ENCODE results near the gene TBATA.

Gene TBATA

DNA sequence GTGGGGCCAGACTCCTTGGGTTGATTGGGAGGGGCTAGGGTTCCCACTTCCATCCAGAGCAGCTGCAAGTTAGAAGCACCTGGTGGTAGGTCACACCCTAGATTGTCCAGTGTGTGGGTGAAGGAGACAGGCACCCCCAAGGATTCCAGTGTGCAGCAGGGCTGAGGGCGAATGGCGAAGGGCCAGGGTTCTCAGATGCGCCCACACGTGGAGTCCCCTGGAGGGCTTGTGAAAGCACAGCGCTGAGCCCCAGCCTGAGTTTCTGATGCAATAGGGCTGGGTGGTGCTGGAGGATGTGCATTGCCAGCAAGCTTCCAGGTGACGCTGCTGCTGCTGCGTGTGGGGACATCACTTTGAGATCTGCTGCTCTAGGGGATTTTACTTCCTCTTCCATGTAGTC is 25.4 kb downstream of the TBATA start:
- peak; percentile 4 for DNase-seq

DNA sequence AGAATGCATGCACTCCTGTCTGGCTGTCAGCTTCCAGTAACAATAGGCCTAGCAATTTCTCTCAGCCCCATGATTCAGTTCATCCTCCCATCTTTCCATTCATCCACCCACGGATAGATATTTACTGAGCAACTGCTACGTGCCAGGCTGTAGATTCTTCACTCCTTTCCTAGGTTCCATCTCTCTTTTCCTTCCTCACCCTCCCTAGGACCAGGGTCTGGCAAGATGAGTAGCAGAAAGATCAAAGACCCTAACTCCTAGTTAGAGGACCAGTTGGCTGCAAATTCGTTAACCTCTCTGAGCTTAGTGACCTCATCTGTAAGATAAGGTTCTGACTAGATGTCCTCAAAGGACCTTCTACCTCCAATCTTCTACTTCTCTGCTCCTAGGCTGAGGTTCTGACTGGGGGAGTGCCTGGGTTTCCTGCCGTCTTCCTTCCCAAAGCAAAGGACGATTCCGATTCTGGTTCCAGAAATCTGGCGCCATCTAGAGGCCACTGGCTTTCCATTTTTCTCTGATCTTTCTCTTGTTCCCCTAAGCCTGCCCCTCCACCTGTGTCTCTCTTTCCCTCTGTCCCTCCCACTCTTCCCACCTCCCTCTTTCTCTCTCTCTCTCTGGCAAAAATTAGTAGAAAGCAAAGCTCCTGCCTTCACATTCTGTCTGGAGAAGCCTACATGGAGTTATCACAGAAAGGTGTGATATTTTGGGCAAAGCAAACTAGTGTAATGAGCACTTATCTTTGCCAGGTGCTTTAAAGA is 26.2 kb downstream of the TBATA start:
- DNase-seq = peak; percentile 65

DNA sequence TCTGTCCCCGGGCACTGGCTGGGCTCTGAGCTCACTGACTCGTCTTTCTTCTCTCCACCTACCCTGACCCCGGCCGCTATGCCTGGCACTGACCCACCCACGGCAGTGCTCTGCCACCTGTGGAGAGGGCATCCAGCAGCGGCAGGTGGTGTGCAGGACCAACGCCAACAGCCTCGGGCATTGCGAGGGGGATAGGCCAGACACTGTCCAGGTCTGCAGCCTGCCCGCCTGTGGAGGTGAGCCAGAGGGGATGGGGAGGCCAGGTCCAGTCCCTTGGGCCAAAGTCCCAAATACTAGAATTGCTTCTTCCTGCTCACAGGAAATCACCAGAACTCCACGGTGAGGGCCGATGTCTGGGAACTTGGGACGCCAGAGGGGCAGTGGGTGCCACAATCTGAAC is 27.3 kb downstream of the TBATA start:
- DNase-seq = no peak

DNA sequence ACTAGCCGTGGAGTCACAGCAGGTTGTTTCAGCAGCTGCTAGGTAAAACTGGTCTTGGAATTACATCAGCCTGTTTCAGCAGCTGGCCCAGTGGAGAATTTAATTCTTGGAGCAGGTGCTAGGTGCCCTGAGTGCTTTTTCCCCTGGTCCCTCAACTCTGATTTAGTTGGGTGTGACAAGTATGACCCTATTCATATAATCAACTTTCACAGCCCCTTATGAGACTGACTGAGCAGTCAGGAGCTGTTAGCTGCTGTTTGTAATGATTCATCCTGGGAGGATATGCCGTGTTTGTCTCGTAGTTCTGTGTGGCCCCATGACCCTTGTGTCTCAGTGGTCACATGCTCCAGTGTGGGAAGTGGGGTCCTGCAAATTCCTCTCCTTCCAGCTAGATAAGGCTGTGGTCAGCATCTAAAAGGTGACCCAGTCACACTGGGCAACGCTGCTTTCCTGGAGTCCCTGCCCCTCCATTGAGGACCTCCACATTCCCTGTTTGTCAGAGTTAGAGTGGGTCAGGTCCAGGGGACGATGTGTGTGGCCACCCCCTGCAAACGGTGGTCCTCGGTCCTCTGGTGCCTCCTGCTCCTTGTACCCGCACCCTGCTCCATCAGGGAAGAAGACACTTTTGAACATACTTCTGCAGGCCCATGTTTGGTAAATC is 28.3 kb downstream of the TBATA start:
- DNase-seq = peak; percentile 3

DNA sequence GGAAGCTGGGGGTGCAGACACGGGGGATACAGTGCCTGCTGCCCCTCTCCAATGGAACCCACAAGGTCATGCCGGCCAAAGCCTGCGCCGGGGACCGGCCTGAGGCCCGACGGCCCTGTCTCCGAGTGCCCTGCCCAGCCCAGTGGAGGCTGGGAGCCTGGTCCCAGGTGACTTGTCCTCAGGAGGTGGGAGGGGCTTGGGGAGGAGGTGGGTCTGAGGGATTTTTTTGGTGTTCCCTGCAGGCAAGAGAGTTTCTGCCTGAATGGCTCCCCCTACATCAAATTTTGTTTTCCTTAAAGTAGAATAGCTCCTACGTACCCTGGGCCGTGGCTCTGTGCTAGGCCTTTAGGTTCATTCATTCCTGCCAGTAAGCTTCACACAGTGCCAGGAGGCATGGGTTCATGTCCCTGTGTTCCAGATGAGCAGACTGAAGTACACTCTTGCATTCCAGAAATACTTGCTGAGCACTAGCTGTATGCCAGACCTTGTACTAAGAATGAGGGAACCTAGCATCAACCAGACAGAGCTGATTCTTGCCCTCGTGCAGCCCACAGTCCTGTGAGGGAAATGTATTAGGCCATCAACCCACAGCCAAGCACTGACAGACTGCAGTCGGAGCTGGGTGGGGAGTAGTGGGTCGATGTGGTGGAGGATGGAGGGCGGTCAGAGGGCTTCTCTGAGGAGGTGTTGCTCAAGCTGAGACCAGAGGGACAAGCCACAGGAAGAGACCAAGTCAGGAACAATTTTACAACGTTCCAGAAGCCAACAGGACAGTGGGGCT is 31.1 kb downstream of the TBATA start:
- no peak for DNase-seq

DNA sequence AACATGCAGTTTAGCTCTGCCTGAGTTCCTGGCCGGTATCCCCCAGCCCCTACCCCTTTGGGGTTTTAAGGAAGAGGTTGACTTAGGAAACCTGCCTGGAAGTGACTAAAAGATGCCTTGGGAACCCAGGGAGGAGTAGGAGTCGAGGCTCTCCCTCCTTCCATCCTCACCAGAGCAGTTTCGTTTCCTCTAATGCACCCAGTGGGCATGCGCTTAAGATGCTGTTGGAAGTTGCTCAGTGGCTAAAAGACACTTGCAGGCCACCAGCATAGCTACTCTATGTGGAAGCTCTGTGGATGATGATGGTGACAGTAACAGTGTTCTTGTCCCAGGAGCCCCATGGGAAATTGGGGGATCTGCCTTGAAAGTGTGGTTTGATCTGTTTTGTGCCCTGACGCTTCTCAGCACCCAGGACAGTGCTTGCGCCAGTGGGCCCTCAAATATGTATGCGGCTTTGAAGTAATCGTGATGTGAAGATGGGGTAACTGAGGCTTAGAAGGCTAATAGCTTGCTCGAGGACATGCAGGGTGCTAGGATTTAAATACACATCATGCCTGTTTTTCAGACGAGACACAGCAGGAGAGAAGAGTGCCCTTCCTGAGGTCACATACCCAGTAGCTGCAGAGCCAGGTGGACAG is 32.0 kb downstream of the TBATA start:
- DNase-seq = no peak

DNA sequence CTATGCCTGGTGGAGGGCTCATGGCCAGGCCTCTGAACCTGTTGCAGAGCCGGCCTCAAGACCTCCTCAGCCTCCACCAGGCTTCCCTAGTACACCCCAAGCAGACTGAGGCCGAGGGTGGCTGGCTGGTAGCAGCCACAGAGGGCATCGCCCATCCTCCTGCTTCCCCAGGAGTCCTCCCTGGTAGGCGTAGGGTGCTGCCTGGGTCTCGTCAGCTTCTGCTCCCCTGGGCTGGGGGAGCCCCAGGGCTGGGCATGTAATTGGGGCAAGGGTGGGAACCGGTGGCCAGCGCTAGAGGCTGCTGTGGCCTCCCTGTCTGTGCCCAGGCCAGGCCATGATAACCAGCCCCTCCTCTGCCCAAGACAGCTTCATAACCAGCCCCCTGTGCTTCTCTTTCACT is 32.6 kb downstream of the TBATA start:
- DNase-seq = no peak

DNA sequence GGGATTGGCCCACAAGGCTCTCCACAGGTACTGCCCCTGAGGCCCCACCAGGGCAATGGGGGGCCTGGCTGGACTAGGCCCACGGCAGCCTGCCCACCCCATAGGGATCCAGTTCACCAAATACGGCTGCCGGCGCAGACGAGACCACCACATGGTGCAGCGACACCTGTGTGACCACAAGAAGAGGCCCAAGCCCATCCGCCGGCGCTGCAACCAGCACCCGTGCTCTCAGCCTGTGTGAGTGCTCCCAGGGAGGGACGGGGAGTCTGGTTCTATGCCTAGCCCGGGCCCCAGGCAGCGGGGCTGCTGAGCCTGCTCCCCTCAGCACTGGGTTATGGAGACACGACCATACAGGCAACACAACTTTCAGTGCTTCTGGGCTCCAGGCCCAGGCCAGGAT is 33.2 kb downstream of the TBATA start:
- no peak for DNase-seq

DNA sequence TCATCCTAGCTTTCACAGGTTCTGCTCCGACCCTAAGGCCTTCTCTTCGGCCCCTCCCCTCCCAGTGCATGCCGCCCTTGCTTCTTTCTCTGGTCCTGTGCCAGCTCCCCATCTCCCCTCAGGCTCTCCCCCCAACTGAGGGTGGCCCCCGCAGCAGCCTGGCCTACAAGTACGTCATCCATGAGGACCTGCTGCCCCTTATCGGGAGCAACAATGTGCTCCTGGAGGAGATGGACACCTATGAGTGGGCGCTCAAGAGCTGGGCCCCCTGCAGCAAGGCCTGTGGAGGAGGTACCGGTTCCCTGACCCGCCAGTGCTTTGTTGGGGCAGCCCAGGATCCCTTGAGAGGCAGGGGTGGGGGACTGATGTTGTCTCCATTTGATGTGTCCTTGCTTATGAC is 33.8 kb downstream of the TBATA start:
- no peak for DNase-seq

DNA sequence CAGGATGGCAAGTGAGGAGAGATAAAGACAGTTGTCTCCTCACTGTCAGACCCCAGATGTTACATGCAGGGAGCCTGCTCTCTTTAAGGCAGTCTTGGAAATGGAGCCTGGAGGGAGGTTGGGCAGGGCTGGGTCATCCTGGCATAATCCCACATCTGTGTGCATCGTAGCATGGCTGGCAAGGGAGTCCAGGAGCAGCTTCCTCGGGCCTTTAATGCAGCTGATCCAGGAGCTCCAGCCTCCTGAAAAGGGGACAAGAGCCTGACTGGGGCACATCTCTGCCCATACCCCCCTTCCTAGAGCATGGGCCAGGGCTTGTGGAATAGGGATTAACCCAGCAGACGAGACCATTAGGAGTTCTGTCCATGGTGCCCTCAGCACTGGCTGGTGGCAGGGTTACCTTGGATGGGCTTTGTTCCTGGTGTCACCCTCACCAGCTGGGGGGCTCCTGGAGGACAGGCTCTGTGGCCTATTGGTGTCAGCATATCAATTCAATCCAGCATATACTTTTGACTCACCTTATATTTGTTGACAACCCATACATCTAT is 34.9 kb downstream of the TBATA start:
- DNase-seq = no peak

DNA sequence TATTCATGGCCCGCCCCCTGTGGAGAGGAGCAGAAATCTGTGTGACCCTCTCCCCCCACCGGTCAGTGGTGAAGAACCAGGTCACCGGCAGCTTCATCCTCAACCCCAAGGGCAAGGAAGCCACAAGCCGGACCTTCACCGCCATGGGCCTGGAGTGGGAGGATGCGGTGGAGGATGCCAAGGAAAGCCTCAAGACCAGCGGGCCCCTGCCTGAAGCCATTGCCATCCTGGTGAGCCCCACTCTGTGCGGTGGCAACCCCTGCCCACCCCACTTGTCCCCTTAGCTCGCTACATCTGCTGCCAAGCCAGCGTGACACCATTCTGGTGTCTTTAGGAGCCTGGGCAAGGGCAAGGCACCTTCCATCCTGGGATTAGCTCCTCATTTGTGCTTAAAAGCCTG is 35.4 kb downstream of the TBATA start:
- no peak for DNase-seq

DNA sequence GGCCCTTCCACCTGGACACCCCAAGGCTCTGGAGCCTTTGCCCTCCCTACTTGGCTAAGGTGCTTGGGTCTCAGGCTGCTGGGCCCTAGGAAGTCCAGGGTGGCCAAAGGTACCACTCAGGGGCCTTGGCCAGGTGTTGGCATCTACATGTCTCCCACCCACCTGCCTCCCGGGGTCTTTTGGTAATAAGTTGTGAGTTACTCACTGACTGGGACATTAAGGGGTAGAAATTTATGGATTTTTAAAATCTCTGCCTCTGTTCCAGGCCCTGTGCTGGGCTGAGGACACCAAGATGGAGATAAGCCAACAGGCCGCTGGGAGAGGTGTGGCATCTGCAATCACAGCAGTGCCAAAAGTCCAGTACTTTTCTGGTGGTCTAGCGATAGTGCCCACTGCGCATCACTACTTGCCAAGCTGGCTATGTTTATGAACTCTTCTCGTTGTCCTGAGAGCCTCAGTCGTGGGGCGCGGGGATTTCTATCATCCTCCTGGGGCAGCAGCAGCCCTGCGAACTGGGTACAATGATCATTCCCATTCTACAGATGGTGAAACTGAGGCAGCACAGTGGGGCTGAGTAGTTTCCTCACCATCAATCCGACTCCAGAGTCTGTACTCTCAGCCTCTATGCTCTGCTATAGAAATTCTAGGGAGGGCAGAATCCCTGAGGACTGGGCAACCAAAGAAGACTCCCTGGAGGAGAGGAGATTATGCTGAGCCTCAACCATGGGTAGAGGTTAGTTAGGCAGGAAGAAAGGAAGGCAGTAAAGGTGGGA is 36.2 kb downstream of the TBATA start:
- DNase-seq = no peak

DNA sequence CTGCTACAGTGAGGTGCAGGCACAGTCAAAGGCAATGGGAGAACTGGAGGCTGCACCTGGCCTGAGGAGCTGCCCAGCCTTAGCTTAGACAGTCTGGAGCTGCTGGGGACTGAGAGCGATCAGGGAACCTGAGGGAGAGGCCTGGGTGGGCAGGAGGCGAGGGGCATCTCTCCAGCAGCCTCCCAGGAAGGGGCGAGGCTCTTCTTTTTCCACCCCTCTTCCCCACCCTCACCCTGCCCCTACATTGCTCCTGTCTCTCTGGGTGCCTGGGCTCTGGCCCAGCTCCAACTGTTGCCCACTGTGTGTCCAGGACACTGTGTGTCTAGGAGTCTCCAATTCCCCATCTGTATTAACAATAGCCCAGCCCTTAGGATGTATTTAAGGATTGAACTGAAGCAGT is 36.9 kb downstream of the TBATA start:
- no peak for DNase-seq

DNA sequence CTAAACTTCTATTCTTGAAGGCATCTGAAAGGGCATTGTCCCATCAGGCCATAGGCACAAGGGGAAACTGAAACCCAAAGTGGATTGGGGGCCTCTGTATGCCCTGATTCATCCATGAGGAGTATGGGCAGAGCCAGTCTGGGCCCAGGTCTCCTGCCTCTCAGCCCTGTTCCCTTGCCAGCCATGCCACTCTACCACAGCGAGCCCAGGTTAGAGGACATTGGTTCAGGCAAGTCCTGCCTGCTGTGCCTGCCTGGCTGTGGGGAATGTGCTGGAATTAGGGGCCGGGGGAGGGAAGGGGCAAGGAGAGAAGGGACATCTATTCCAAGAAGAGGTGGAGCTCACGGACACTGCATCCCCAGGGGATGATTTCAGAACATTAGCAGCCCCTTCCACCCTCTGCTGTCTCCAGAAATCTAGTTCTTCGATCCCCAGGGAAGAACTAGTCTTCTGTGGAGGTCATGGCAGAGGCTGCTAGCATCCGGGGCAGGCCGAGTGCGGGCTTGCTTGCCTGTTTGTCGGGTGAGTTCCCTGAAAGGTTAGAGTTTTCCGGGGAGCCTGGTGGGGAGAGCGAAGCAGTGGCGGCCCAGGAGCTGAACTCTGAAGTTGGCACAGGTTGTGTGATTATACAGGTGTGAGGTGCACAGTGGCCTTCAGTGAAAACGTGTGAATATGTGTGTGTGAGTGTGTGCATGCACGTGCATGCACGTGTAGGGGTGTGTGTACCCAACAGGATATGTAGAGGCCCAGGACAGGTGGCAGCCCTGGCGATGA is 37.8 kb downstream of the TBATA start:
- no peak for DNase-seq

DNA sequence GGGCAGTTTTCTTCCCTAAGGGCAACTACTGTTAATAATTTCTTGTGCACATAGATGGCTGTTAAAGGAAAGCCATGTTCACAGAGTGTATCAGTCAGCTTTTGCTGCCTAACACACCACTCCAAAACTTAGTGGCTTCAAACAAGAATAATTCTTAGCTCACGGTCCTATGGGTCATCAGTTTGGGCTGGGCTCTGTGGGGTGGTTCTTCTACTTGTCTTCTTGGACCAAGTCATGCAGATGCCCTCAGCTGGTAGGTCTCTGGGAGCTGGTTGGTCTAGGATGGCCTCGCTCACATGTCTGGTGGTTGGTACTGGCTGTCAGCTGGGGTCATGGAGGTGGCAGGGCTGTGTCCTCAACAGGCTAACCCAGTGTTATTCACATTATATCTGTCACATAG is 39.6 kb downstream of the TBATA start:
- no peak for DNase-seq

DNA sequence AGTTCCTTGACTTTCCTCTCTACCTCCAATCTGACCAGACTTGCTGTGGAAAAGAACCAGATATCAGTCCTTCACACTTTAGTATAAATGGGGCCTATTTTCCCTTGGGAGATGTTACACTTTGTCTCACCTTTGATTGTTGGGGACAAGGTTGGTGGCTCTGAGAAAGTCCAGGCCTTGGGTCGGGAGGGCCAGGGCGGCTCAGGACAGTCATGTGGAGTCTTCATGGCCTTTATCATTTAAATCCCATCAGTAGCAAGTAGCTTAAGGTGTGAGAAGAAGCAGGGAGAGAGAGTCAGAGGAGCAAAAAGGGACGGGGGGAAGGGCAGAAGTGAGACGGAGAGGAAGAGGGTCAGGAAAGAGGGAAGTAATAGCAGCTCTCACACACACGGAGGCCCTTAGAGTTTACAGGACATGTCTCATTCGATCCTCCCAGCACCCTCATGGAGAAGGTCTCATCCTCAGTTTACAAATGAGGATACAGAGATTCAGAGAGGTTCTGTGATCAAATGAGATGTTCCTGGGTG is 40.5 kb downstream of the TBATA start:
- DNase-seq = no peak

DNA sequence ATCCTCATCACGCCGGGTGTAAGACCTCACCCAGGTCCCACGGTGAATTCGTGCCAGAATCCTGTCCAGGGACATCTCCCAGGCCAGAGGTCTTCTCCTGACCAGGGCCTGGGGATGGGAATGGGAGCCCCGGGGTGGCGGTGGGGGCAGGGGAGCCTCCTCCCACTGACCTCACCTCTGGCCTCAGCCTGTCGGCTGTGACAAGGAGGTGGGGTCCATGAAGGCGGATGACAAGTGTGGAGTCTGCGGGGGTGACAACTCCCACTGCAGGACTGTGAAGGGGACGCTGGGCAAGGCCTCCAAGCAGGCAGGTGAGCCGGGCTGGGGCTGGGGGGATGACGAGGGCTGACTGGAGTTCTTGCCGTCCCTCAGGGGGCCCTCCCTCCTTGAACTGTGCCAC is 41.3 kb downstream of the TBATA start:
- no peak for DNase-seq

DNA sequence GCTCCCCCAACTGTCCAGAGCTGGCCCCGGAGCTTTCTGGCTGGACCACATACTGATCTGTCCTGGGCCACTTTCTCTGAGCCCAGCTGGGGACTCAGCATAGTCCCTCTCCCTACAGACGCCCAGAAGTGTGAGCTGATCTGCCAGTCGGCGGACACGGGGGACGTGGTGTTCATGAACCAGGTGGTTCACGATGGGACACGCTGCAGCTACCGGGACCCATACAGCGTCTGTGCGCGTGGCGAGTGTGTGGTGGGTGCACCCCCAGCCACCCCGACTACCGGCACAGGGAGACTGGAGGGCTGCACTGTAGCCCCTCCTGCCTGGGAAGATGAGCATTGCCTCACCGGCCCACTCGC is 41.8 kb downstream of the TBATA start:
- DNase-seq = no peak

DNA sequence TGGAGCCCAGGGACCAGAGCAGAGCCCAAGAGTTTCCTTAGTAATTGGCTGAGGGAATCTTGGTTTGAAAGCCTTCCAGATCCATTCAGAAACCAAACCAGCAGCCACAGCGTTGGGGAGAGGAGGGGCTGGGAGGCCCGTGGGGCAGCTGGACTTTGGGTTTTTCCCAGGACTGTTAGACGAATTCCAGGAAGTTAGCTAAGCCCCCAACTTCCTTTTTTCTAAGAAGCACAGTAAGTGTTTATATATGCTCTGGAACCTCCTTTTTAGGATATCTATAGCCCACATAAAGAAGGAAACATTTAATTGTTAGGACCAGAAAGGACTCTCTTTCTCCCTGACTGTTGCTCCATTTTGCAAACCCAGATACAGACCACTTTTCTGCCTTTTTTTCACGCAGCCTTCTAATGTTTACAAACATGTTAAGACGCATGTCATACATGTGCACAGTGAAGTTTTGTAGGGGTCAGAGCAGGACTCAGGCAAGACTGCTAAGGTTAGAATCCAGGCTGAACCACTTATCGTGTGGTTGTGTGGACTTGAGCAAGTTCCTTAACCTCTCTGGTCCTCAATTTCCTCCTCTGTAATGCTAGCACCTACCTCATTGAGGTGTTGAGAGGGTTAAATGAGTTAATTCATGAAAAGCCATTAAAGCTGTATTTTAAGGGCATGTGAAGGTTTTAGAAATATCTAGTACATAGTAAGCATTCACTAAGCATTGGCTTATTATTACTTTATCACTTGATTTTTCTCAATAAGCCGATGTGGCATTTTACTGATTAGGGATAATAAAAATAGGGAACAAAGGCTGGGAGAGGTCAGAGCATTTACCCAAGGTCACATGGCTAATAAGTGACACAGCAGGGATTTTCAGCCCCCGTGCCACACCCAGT is 42.4 kb downstream of the TBATA start:
- DNase-seq = peak; percentile 8
